Keratinocyte (primary cell): ENCODE data around the gene AIDA.

Experiments used
- EZH2 ChIP-seq: IDR thresholded peaks from one replicate; pipeline ENCODE4 v1.6.1; 2012; ENCODE audit warnings: inconsistent platforms, mild to moderate bottlenecking, low read length, moderate library complexity
- TF ChIP-seq, protein P1 (sequence below), 3 experiments: IDR thresholded peaks in 1 of 3; conservative IDR thresholded peaks in 1 of 3; optimal IDR thresholded peaks in 1 of 3; 2 replicates in 2 of 3; 3 replicates in 1 of 3; pipeline versions ENCODE3 to v1.5.1; 2011; ENCODE audit warnings: low read length in 3 of 3, mild to moderate bottlenecking in 3 of 3, moderate library complexity in 2 of 3, control low read depth in 1 of 3, inconsistent platforms in 1 of 3; ENCODE audit not compliant: insufficient read depth in 2 of 3; ENCODE audit errors: extremely low read depth in 1 of 3

DNA sequence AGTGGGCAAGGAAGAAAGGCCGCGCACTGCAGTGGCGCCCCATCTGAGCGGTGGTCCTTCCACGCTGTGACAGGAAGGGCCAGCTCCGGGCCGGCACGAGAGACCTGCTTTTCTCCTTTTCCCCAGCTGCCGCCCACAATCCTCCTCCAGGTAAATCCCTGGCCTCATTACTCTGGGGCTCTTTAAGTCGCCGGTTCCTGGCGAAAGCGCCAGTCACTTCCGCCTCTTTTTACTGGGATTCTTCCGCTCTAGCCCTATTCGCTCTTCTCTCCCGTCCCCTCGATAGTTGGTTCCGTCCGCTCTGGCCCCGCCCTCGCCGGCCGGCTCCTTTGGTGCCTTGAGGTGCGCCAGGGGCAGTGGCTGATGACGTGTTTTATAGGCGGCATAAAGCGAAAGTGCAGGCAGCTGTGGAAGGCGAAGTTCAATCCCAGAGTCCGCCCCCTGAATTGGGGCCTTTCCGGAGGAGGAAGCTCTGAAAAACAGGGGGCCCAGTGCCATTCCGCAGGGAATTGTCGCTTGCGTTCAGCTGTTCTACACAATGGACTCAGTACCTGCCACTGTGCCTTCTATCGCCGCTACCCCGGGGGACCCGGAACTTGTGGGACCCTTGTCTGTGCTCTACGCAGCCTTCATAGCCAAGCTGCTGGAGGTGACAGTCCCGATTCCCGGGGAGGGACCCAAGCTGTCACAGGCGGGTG, 68.2 kb downstream of the AIDA start:
- TF ChIP-seq, protein P1, sequence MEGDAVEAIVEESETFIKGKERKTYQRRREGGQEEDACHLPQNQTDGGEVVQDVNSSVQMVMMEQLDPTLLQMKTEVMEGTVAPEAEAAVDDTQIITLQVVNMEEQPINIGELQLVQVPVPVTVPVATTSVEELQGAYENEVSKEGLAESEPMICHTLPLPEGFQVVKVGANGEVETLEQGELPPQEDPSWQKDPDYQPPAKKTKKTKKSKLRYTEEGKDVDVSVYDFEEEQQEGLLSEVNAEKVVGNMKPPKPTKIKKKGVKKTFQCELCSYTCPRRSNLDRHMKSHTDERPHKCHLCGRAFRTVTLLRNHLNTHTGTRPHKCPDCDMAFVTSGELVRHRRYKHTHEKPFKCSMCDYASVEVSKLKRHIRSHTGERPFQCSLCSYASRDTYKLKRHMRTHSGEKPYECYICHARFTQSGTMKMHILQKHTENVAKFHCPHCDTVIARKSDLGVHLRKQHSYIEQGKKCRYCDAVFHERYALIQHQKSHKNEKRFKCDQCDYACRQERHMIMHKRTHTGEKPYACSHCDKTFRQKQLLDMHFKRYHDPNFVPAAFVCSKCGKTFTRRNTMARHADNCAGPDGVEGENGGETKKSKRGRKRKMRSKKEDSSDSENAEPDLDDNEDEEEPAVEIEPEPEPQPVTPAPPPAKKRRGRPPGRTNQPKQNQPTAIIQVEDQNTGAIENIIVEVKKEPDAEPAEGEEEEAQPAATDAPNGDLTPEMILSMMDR (optimal IDR thresholded peaks at IDR 0.05 in 1 of 3, IDR thresholded peaks at IDR 0.05 in 1 of 3, conservative IDR thresholded peaks at IDR 0.05 in 1 of 3; ENCODE audit: extremely low read depth in 1 of 3, insufficient read depth in 2 of 3, low read length in 3 of 3) = no peak
- no peak for TF ChIP-seq EZH2
